Activated T-cell treated with anti-CD3 and anti-CD28 coated beads for 48 hours (primary cell): ENCODE measurements around the gene GRIN1.

Experiments
- DNase-seq: peaks from one replicate; pipeline ENCODE4 v3.0.0-alpha.2; 2020; ENCODE audit warnings: low read depth

The GRIN1 gene

GRCh38 chr9:137138722-137139467 is at the start of gene GRIN1:
GRIN1 (plus strand) TSS chr9:137139154; CDS start chr9:137139487, 333 bp downstream.
- DNase-seq, result no peak

- DNase-seq, result no peak
Observed at GRCh38 chr9:137089232-137089947, 49.6 kb upstream of the GRIN1 start.

- peak; percentile 78 for DNase-seq
Observed at GRCh38 chr9:137095664-137096517, 43.1 kb upstream of the GRIN1 start.

GRCh38 chr9:137096785-137097546 is 42.0 kb upstream of the GRIN1 start:
- DNase-seq, result no peak

- DNase-seq, result no peak
Observed at GRCh38 chr9:137097761-137098462, 41.0 kb upstream of the GRIN1 start.

- DNase-seq, result no peak
Observed at GRCh38 chr9:137099231-137099630, 39.7 kb upstream of the GRIN1 start.

GRCh38 chr9:137103206-137103999 is 35.6 kb upstream of the GRIN1 start:
- no peak for DNase-seq

- DNase-seq, result no peak
Observed at GRCh38 chr9:137105814-137106661, 32.9 kb upstream of the GRIN1 start.

- DNase-seq, result no peak
Observed at GRCh38 chr9:137106662-137107250, 32.2 kb upstream of the GRIN1 start.

GRCh38 chr9:137107312-137107921 is 31.5 kb upstream of the GRIN1 start:
- no peak for DNase-seq

- no peak for DNase-seq
Observed at GRCh38 chr9:137107982-137108381, 31.0 kb upstream of the GRIN1 start.

- DNase-seq, result no peak
Observed at GRCh38 chr9:137108608-137109249, 30.2 kb upstream of the GRIN1 start.

- no peak for DNase-seq
Observed at GRCh38 chr9:137109250-137110146, 29.5 kb upstream of the GRIN1 start.

GRCh38 chr9:137110147-137110910 is 28.6 kb upstream of the GRIN1 start:
- no peak for DNase-seq

GRCh38 chr9:137110911-137111787 is 27.8 kb upstream of the GRIN1 start:
- DNase-seq, result no peak
